ENCODE measurements around the gene GMPR2. TPM values are rescaled to one million over a fixed set of nuclear protein-coding genes. Genes with fewer than 3 reads are reported as not detected.

GMPR2 gene
- total RNA-seq, 2 donors from 2014 or later = 54.5 to 106 TPM

- no peaks in the 10 kb centered on the region for H3K9me3 ChIP-seq
- TF ChIP-seq POLR2AphosphoS5 (IDR thresholded peaks at IDR 0.05) = peak; percentile 85
- peak; percentile 70 for TF ChIP-seq POLR2A (IDR thresholded peaks at IDR 0.05)
- peak; percentile 25 to 89 (median 78) for TF ChIP-seq CTCF (IDR thresholded peaks at IDR 0.05)
- no peaks in the 10 kb centered on the region for H3K27me3 ChIP-seq (replicated peaks; ENCODE audit: insufficient read depth)
- peaks cover 0 to 3% of the 10 kb centered on the region in 2 donors for H3K36me3 ChIP-seq
- H3K4me3 ChIP-seq = peak within 1 kb of the TSS; percentile 74 to 99
- peak within 1 kb of the TSS; percentile 87 to 96 for H3K27ac ChIP-seq
- whole genome bisulfite sequencing = under 1% methylated on average over 54 of the region's 61 CpGs
- DNase-seq (ENCODE audit: low spot score) = peak; percentile 83
- intact Hi-C loops (cut with DNase I) = loop anchor here (1.0 kb wide), 1 partner anchor 28 kb away; the partner anchor contains the start of genes DHRS1 and NOP9
- H3K4me1 ChIP-seq (replicated peaks) = no peaks in the 10 kb centered on the region
Observed at GRCh38 chr14:24271134-24271833, 38.6 kb downstream of the GMPR2 start, which contains the start of gene RABGGTA. TSS of gene RABGGTA (minus strand) at chr14:24271597. CDS start at chr14:24271115, 482 bp downstream.

GRCh38 chr14:24271834-24272263 is 39.1 kb downstream of the GMPR2 start:
- Histone ChIP-seq H3K27me3 (replicated peaks; ENCODE audit: insufficient read depth) (no peaks in the 10 kb centered on the region), H3K4me1 (replicated peaks) (no peaks in the 10 kb centered on the region), H3K36me3 (no peaks in the 10 kb centered on the region), H3K9me3 (no peaks in the 10 kb centered on the region), H3K27ac (peak overlapping the region; percentile 87 to 96), H3K4me3 (peak overlapping the region; percentile 74 to 99)
- TF ChIP-seq POLR2A (IDR thresholded peaks at IDR 0.05) (no peak), POLR2AphosphoS5 (IDR thresholded peaks at IDR 0.05) (no peak), CTCF (IDR thresholded peaks at IDR 0.05) (no peak)
- intact Hi-C loops (cut with DNase I) = loop anchor here (1.0 kb wide), 1 partner anchor 27 kb away; the partner anchor contains the start of genes DHRS1 and NOP9
- 9% methylated on average over 3 of the region's 3 CpGs for WGBS
- no peak for DNase-seq (ENCODE audit: low spot score)

GRCh38 chr14:24272467-24272866 is 39.7 kb downstream of the GMPR2 start:
- no peaks in the 10 kb centered on the region for H3K36me3 ChIP-seq
- no peaks in the 10 kb centered on the region for H3K9me3 ChIP-seq
- no peak overlapping the region for H3K27ac ChIP-seq
- no peak for DNase-seq (ENCODE audit: low spot score)
- 88% methylated on average over 2 of the region's 2 CpGs for WGBS
- no peak overlapping the region for H3K4me3 ChIP-seq
- TF ChIP-seq CTCF (IDR thresholded peaks at IDR 0.05) (no peak), POLR2AphosphoS5 (IDR thresholded peaks at IDR 0.05) (no peak), POLR2A (IDR thresholded peaks at IDR 0.05) (no peak)
- H3K4me1 ChIP-seq (replicated peaks) = no peaks in the 10 kb centered on the region
- intact Hi-C loops (cut with DNase I) = no loop called here
- H3K27me3 ChIP-seq (replicated peaks; ENCODE audit: insufficient read depth) = no peaks in the 10 kb centered on the region

- no peak for TF ChIP-seq POLR2A (IDR thresholded peaks at IDR 0.05)
- no peak for TF ChIP-seq POLR2AphosphoS5 (IDR thresholded peaks at IDR 0.05)
- TF ChIP-seq CTCF (IDR thresholded peaks at IDR 0.05) = no peak
- no peak overlapping the region for H3K27ac ChIP-seq
- DNase-seq (ENCODE audit: low spot score) = no peak
Observed at GRCh38 chr14:24273422-24273998, 40.8 kb downstream of the GMPR2 start.

More at GRCh38 chr14:24273422-24273998, 40.8 kb downstream of the GMPR2 start:
- H3K36me3 ChIP-seq = no peaks in the 10 kb centered on the region
- no peaks in the 10 kb centered on the region for H3K27me3 ChIP-seq (replicated peaks; ENCODE audit: insufficient read depth)
- 91% methylated on average over 3 of the region's 3 CpGs for WGBS
- no peak overlapping the region for H3K4me3 ChIP-seq
- intact Hi-C loops (cut with DNase I) = no loop called here
- H3K4me1 ChIP-seq (replicated peaks) = no peaks in the 10 kb centered on the region
- no peaks in the 10 kb centered on the region for H3K9me3 ChIP-seq
